ENCODE measurements around the gene STON2. TPM values are rescaled to one million over a fixed set of nuclear protein-coding genes. Genes with fewer than 3 reads are reported as not detected.

The STON2 gene
- polyA plus RNA-seq, 2 of the 4 experiments (the other 2 are of a cell fraction) = 0.53 to 1.3 TPM

DNA sequence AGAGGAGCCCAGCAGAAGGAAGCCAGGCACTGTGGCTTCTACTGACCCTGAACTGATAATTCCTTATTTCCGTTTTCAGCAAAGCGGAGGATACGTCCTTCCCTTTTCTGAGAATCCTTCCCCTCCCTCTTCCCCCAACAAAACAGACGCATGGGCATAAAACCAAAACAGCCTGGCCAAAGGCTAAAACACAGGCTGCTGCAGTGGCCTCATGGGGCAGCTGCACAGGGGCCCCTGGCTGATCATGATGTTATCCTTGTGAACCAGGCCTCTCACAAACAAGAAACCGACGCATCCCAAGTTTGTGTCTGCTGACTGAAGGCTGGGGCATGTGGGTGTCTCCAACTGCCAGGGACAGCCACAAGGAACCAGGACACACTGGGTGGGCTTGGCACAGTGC, 23.4 kb upstream of the STON2 start:
- WGBS (ENCODE audit: missing lambda C conversion rate) = 80% methylated on average over 6 of the region's 6 CpGs
- POLR2A ChIA-PET = no interaction called here
- CTCF ChIA-PET = no interaction called here
- no peaks in the 10 kb centered on the region for H3K9me3 ChIP-seq
- DNase-seq (ENCODE audit: low read depth in 1 of 2, low spot score in 1 of 2) (no peak), ATAC-seq (no peak), FAIRE-seq (no peak)
- TF ChIP-seq EP300 (IDR thresholded peaks at IDR 0.05) (no peak), HEYL (CRISPR knock-in tag; IDR thresholded peaks at IDR 0.05) (no peak), CBX2 (IDR thresholded peaks at IDR 0.05; ENCODE audit: borderline replicate concordance, low read depth) (no peak), CHD2 (IDR thresholded peaks at IDR 0.05; ENCODE audit: low read length, partially characterized antibody) (no peak), POLR2AphosphoS2 (conservative IDR thresholded peaks at IDR 0.05; ENCODE audit: low read length) (no peak), SREBF2 (IDR thresholded peaks at IDR 0.05) (no peak), CHD4 (IDR thresholded peaks at IDR 0.05; ENCODE audit: borderline replicate concordance) (no peak), FOXS1 (CRISPR knock-in tag; IDR thresholded peaks at IDR 0.05) (no peak)
- TF ChIP-seq, protein P1, sequence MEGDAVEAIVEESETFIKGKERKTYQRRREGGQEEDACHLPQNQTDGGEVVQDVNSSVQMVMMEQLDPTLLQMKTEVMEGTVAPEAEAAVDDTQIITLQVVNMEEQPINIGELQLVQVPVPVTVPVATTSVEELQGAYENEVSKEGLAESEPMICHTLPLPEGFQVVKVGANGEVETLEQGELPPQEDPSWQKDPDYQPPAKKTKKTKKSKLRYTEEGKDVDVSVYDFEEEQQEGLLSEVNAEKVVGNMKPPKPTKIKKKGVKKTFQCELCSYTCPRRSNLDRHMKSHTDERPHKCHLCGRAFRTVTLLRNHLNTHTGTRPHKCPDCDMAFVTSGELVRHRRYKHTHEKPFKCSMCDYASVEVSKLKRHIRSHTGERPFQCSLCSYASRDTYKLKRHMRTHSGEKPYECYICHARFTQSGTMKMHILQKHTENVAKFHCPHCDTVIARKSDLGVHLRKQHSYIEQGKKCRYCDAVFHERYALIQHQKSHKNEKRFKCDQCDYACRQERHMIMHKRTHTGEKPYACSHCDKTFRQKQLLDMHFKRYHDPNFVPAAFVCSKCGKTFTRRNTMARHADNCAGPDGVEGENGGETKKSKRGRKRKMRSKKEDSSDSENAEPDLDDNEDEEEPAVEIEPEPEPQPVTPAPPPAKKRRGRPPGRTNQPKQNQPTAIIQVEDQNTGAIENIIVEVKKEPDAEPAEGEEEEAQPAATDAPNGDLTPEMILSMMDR (IDR thresholded peaks at IDR 0.05) = no peak
- no peak overlapping the region for H3K4me2 ChIP-seq
- H3K4me3 ChIP-seq = no peak overlapping the region
- no peaks in the 10 kb centered on the region for H3K4me1 ChIP-seq
- no peak overlapping the region for H3K27ac ChIP-seq

DNA sequence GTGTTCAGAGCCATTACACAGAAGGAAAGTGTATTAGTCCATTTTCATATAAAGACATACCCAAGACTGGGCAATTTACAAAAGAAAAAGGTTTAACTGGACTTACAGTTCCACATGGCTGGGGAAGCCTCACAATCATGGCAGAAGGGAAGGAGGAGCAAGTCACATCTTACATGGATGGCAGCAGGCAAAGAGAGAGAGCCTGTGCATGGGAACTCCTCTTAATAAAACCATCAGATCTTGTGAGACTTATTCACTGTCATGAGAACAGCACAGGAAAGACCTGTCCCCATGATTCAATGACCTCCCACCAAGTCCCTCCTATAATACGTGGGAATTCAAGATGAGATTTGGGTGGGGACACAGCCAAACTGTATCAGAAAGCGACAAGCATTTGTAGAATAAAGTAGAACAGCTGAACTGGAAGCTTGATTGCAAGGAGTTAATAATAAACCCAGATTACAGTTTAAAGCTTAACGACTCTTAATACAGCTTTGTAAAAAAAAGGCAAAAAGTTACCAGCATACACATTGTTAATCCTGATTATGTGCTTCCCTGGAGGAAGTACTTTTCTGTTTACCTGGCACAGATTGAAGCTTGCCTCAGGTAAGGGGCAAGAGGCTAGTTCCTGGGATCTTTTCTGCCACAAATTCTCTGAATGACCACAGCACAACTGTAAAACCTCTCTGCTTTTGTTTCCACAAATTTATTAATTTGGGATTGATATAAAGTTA, 18.1 kb upstream of the STON2 start:
- POLR2A ChIA-PET = interaction anchor here (0.7 kb wide), 1 partner anchor 319 kb away, joined by 3 read pairs; no protein-coding TSS in a partner anchor
- no peak for DNase-seq (ENCODE audit: low read depth in 1 of 2, low spot score in 1 of 2)
- H3K9me3 ChIP-seq = no peaks in the 10 kb centered on the region
- FAIRE-seq = no peak
- TF ChIP-seq, protein P2, sequence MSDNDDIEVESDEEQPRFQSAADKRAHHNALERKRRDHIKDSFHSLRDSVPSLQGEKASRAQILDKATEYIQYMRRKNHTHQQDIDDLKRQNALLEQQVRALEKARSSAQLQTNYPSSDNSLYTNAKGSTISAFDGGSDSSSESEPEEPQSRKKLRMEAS (IDR thresholded peaks at IDR 0.05) = no peak
- TF ChIP-seq BHLHE40 (IDR thresholded peaks at IDR 0.05; ENCODE audit: low read depth, low read length) = no peak
- no peak for TF ChIP-seq RAD21 (conservative IDR thresholded peaks at IDR 0.05 in 1 of 2, IDR thresholded peaks at IDR 0.05 in 1 of 2)
- TF ChIP-seq, protein P3, sequence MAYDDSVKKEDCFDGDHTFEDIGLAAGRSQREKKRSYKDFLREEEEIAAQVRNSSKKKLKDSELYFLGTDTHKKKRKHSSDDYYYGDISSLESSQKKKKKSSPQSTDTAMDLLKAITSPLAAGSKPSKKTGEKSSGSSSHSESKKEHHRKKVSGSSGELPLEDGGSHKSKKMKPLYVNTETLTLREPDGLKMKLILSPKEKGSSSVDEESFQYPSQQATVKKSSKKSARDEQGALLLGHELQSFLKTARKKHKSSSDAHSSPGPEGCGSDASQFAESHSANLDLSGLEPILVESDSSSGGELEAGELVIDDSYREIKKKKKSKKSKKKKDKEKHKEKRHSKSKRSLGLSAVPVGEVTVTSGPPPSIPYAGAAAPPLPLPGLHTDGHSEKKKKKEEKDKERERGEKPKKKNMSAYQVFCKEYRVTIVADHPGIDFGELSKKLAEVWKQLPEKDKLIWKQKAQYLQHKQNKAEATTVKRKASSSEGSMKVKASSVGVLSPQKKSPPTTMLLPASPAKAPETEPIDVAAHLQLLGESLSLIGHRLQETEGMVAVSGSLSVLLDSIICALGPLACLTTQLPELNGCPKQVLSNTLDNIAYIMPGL (CRISPR knock-in tag; IDR thresholded peaks at IDR 0.05; ENCODE audit: borderline replicate concordance) = no peak
- TF ChIP-seq ZSCAN20 (CRISPR knock-in tag; IDR thresholded peaks at IDR 0.05) = no peak
- TF ChIP-seq RARB (CRISPR knock-in tag; IDR thresholded peaks at IDR 0.05) = no peak
- TF ChIP-seq POLR2A (IDR thresholded peaks at IDR 0.05; ENCODE audit: low read length) = no peak
- no peak for TF ChIP-seq EP300 (IDR thresholded peaks at IDR 0.05)
- TF ChIP-seq SREBF2 (IDR thresholded peaks at IDR 0.05) = no peak
- TF ChIP-seq, protein P4, sequence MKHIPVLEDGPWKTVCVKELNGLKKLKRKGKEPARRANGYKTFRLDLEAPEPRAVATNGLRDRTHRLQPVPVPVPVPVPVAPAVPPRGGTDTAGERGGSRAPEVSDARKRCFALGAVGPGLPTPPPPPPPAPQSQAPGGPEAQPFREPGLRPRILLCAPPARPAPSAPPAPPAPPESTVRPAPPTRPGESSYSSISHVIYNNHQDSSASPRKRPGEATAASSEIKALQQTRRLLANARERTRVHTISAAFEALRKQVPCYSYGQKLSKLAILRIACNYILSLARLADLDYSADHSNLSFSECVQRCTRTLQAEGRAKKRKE (CRISPR knock-in tag; IDR thresholded peaks at IDR 0.05; ENCODE audit: low read depth) = no peak
- TF ChIP-seq NFE2L2 (conservative IDR thresholded peaks at IDR 0.05; ENCODE audit: low read length) = no peak
- TF ChIP-seq ZC3H11A (IDR thresholded peaks at IDR 0.05) = no peak
- TF ChIP-seq ZNF302 (CRISPR knock-in tag; IDR thresholded peaks at IDR 0.05) = no peak
- TF ChIP-seq RNF2 (IDR thresholded peaks at IDR 0.05; ENCODE audit: borderline replicate concordance, low read depth) = no peak
- no peak for TF ChIP-seq NR3C1 (IDR thresholded peaks at IDR 0.05)
- TF ChIP-seq, protein P5, sequence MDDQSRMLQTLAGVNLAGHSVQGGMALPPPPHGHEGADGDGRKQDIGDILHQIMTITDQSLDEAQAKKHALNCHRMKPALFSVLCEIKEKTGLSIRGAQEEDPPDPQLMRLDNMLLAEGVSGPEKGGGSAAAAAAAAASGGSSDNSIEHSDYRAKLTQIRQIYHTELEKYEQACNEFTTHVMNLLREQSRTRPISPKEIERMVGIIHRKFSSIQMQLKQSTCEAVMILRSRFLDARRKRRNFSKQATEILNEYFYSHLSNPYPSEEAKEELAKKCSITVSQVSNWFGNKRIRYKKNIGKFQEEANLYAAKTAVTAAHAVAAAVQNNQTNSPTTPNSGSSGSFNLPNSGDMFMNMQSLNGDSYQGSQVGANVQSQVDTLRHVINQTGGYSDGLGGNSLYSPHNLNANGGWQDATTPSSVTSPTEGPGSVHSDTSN (IDR thresholded peaks at IDR 0.05) = no peak
- no peak for TF ChIP-seq KDM1A (IDR thresholded peaks at IDR 0.05; ENCODE audit: low read depth)
- no peak for TF ChIP-seq CBX8 (IDR thresholded peaks at IDR 0.05)
- TF ChIP-seq, protein P6, sequence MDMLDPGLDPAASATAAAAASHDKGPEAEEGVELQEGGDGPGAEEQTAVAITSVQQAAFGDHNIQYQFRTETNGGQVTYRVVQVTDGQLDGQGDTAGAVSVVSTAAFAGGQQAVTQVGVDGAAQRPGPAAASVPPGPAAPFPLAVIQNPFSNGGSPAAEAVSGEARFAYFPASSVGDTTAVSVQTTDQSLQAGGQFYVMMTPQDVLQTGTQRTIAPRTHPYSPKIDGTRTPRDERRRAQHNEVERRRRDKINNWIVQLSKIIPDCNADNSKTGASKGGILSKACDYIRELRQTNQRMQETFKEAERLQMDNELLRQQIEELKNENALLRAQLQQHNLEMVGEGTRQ (IDR thresholded peaks at IDR 0.05) = no peak
- H3K4me1 ChIP-seq = no peaks in the 10 kb centered on the region
- 3% methylated on average over 3 of the region's 3 CpGs for WGBS (ENCODE audit: missing lambda C conversion rate)
- CTCF ChIA-PET = no interaction called here
- H3K27ac ChIP-seq = no peak overlapping the region
- no peak overlapping the region for H3K4me3 ChIP-seq
- H3K4me2 ChIP-seq = no peak overlapping the region
- ATAC-seq = no peak

Measured in A549 (cell line).